Skin of body (tissue), 2 donors: ENCODE results near the gene CIC. TPM values are rescaled to one million over a fixed set of nuclear protein-coding genes. Genes with fewer than 3 reads are reported as not detected.
"Not testable (repeated sequence)": the region's sequence is repeated elsewhere in the genome, so short reads cannot be mapped to it uniquely, and the experiment has no call there.

Source experiments
- DNase-seq: peaks from one replicate; lab custom pipeline; 2025; lab: John Stamatoyannopoulos, UW
- total RNA-seq: library from RNA; depleted of rRNA; stranded (reverse); fragments of >200 nt; gene quantifications from one replicate; pipeline ENCODE4 v1.2.3, GENCODE V29; 2014

Gene CIC
- total RNA-seq, 1 donor from 2014 or later, result 22.4 TPM

- DNase-seq, result peak; percentile 90
Measured at GRCh38 chr19:42254850-42255765, 13.9 kb upstream of the CIC start, which contains the start of gene ERF. ERF (minus strand) TSS chr19:42255128; CDS start chr19:42254999, 129 bp downstream.

DNA sequence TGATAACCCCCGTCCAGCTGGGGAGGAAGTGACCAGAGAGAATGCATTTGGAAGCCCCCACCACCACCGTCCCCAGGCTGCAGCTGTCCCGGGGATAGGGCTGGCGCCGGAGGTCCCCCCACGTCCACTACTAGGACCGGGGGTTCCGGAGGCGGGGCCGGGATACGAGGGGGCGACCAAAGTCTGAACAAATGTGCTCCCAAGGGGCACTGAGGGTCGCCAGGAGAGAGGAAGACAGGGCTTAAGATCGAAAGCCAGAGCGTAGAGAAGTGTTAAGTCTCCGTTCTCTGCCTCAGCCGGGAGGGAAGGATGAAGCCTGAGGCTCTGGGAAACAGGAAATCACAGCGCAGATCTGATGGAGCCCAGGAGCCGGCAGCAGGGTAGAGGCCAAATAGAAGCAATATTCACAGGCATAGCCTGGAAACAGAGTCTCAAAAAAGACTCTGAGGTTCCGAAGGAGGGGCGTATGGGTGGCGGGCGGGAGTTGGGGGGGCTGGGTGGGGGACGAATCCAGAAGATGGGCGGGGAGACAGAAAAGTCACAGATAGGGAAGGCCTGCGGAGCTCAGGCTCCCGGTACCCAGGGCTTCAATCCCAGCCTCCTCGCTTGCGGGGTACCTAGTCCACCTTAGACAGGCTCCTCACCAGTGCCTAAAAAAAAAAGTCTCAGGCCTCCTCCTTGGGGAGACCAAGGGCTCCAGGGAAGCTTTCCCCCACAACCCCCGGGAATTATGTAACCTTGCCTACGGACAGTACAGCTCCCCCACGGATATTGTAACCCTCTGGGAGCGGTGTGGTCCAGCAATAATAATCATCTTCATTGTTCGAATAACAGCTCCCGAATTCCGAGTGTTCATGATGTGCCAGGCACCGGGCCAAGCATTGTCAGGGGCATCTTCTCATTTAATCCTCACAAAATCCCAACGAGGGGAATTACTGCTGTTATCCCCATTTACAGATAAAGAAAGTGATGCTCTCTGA, 13.0 kb upstream of the CIC start:
- peak; percentile 73 for DNase-seq

- not testable (repeated sequence) for DNase-seq
Measured at GRCh38 chr19:42257842-42258241, 11.2 kb upstream of the CIC start.

DNA sequence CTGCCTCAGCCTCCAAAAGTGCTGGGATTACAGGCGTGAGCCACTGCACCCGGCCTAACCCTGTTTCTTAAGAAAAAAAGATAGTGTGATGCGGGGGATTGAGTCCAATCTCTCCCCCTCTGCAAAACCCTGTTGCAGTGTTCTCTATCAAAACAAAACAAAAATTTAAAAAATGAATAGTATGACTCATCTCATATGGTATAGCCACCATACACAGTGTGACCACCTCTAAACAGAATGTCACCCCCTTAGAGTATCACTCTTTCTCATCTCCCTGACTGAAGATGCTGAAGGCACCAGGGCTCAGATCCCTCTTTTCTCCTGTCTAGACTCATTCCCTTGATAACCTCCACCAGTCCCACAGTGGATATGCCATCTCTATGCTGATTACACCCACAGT, 7.3 kb upstream of the CIC start:
- no peak for DNase-seq

GRCh38 chr19:42266105-42266504, 2.9 kb upstream of the CIC start:
- not testable (repeated sequence) for DNase-seq

DNA sequence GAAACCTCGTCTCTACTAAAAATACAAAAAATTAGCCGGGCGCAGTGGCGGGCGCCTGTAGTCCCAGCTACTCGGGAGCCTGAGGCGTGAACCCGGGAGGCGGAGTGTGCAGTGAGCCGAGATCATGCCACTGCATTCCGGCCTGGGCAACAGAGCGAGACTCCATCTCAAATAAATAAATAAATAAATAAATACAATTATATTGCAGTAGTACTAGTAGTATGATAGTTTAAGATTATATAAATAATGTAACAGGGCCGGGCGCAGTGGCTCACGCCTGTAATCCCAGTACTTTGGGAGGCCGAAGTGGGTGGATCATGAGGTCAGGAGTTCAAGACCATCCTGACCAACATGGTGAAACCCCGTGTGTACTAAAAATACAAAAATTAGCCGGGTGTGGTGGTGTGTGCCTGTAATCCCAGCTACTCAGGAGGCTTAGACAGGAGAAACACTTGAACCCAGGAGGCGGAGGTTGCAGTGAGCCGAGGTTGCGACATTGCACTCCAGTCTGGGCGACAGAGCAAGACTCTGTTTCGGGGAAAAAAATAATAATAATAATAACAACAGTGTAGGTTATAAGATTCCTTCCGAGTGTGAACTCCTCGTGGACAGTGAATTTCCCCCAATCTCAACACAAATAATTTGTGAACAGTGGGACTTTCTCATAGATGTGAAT, 2.0 kb upstream of the CIC start:
- DNase-seq, result not testable (repeated sequence)

GRCh38 chr19:42267644-42268141, 1.4 kb upstream of the CIC start:
- DNase-seq, result no peak

GRCh38 chr19:42268142-42268703, 829 bp upstream of the CIC start:
- peak; percentile 100 for DNase-seq

- DNase-seq, result no peak
Measured at GRCh38 chr19:42269478-42270345, 660 bp downstream of the CIC start.

DNA sequence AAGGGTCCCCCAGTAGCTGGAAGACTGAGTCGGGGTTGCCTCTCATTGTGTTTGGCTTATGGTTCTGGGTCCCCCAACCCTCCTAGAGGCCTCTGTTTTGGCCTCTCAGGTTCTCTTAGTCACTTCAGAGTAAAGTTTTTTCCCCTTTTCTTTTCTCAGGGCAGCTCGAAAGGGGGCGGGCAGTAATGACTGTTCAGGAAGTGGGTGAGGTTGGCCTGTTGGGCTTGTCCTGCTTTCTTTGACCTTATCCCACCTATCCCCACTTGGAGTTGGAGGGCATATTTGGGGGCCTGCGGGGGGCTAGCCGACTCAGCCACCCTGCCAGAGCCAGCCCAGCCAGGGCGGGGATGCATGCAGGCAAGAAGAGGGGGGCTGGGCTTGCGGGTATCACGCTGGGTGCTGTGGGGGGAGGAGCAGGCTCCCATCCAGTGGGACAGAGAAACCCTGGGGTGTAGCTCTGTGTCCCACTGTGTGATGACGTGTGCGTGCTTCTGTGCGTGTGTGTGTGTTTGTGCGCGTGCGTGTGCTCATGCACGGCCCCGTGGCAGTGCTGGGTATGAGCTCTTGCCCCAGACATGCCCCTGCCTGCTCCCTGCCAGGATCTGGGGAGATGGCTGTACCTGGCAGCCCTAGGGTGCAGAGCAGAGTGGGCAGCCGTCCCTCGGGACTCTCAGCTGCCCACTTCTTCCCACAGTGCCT, 1.4 kb downstream of the CIC start:
- no peak for DNase-seq

DNA sequence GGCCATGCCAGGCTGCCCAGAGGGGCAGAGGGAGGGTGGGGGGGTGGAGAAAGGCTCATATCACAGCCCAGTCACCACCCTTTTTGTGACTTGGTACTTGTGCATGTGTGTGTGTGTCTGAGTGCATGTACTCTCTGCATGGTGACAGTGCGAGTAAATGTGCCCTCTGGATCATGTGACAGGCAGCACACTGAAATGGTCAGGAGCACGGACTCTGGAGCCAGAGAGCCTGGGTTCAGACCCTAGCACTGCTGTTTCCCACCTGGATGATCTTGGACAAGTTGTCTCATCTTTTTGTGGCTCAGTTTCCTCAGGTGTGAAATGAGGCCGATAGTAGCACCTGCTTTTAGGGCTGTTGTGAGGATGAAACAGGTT, 2.0 kb downstream of the CIC start:
- DNase-seq, result no peak

DNA sequence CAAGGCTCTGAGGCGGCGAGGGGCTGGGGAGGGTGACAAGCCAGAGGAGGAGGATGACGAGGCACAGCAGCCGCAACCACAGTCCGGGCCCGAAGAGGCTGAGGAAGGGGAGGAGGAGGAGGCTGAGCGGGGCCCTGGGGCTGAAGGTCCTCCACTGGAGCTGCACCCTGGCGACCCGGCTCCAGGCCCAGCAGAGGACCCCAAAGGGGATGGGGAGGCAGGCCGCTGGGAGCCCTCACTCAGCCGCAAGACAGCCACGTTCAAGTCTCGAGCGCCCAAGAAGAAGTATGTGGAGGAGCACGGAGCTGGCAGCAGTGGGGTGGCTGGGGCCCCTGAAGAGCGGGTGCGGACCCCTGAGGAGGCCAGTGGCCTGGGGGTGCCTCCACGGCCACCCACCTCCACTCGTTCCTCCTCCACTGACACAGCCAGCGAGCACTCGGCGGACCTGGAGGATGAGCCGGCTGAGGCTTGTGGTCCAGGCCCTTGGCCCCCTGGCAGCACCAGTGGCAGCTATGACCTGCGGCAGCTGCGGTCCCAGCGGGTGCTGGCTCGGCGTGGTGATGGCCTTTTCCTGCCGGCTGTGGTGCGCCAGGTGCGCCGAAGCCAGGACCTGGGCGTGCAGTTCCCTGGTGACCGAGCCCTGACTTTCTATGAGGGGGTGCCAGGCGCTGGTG, 2.9 kb downstream of the CIC start:
- DNase-seq, result no peak

DNA sequence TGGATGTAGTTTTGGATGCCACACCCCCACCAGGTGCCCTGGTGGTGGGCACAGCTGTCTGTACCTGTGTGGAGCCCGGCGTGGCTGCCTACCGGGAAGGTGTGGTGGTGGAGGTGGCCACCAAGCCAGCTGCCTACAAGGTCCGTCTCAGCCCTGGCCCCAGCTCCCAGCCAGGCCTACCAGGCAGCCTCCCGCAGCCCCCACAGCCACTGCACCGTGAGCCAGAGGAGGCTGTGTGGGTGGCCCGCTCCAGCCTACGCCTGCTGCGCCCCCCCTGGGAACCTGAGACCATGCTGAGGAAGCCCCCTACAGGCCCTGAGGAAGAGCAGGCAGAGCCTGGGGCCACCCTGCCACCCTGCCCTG, 3.5 kb downstream of the CIC start:
- DNase-seq, result no peak

GRCh38 chr19:42272989-42273406, 3.9 kb downstream of the CIC start:
- DNase-seq, result no peak

GRCh38 chr19:42273407-42274064, 4.5 kb downstream of the CIC start:
- no peak for DNase-seq

GRCh38 chr19:42274065-42274682, 5.1 kb downstream of the CIC start:
- no peak for DNase-seq

DNA sequence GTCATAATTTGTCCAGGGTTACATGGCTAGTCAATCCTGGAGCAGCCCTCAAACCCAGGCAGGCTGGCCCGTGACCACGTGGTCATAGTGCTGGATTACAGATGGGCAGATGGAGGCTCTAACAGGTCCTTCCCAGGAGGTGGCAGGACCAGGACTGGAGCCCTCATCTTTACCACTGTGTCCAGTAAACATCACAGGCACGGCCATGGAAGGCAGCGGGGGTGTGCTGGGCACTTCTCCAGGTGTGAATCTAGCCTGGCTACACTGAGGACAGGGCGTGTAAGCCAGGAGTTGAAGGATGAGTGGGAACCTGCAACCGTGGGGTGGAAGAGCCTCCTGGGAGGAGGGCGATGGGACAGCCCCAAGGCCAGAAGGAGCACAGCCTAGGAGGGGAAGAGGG, 6.1 kb downstream of the CIC start:
- no peak for DNase-seq

DNA sequence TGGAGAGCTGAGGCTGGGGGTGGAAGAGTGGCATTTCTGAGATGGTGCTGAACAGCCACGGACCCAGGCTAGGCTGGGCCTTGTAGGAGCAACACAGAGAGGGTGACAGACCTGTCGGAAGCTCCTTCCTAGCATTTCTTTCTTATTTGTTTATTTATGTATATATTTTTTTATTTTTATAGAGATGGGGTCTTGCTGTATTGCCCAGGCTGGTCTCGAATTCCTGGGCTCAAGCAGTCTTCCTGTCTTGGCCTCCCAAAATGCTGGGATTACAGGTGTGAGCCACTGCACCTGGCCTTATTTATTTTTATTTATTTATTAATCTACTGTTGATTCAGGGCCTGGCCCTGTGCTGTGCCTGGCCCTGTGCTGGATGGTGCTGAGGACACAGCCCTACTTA, 6.5 kb downstream of the CIC start:
- no peak for DNase-seq
